ENCODE measurements around the gene GBF1. TPM values are rescaled to one million over a fixed set of nuclear protein-coding genes. Genes with fewer than 3 reads are reported as not detected.

GBF1 gene
- total RNA-seq, 1 experiment from 2014 or later, result 50.6 TPM

DNA sequence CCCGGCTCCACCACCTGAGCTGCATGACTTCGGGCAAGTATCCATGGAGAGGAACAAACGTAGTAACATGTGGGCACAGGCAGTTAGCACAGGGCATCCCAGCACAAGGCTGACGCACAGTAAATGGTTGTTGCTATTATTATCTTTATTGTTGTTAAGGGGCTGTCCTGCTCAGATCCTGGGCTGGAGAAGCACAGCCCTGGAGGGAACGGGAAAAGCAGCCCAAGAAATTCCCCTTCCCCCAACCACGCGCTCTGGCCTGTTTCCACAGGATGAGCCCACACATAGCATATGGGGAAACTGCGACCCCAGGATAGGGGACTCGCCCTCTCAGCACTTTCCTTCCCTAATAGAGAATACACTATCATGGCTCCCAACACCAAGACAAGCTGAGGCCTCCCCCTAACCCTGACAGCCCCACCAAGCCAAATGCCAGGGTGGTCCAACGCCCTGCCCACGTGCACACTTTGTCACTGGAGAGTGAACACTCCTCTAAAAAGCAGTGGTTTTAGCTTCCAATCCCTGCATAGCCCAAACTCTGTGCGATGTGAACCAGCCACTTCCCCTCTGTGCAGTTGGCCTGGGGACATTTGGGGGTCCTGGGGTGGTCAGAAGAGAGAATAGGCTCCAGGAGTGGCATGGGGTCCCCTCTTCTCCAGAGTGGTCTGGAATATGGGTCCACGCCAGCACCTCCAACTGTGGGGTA is 162.2 kb downstream of the GBF1 start:
- CTCF ChIA-PET, result interaction anchor here (0.5 to 1.5 kb wide), 5 partner anchors 14 to 55 kb away, joined by 3 to 11 read pairs (median 3); no protein-coding TSS in a partner anchor
- BruUV-seq (replicated peaks), result no TSS peak
- H3K27me3 Mint-ChIP-seq (ENCODE audit: insufficient read depth, unreplicated experiment), result peaks cover 47% of the 10 kb centered on the region

DNA sequence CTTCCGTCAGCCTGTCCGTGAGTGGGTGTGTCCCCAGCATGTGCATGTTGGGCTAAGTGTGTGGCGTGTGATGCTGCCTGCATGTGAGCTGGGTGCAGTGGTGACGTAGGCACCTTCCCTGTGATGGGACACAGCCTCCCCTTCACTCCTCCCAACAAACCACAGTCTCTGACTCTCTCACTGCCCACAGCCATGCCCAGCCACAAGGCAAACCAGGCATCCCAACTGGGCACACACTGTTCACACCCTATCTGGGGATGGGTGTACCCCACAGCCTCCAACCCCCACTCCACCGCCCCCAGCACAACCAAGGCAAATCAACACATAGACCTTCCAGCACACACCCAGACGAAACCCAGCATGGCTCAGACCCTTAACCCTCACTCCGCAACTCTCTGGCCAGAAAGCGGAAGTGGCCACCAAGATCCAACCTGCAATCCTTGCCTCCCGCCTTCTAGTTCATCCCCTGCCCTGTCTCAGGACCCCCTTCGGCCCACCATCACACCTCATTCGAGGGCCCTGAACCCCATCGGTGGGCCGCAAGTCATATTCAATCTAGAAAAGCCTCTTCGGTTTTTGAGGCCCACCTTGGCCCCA is 162.9 kb downstream of the GBF1 start:
- H3K4me3 Mint-ChIP-seq (ENCODE audit: unreplicated experiment), result no peak overlapping the region
- ChIA-PET CTCF (interaction anchor here (1.5 kb wide), 3 partner anchors 15 to 55 kb away, joined by 3 to 11 read pairs (median 3); no protein-coding TSS in a partner anchor), POLR2A (interaction anchor here (1.0 kb wide), 1 partner anchor 12 kb away, joined by 4 read pairs; the partner anchor contains the start of gene FBXL15)
- no peak for DNase-seq (ENCODE audit: unreplicated experiment)
- H3K27ac Mint-ChIP-seq (ENCODE audit: low read depth, unreplicated experiment), result no peak overlapping the region
- H3K4me1 Mint-ChIP-seq (ENCODE audit: insufficient read depth, unreplicated experiment), result no peaks in the 10 kb centered on the region
- no TSS peak for BruUV-seq (replicated peaks)
- TF ChIP-seq, protein P1, sequence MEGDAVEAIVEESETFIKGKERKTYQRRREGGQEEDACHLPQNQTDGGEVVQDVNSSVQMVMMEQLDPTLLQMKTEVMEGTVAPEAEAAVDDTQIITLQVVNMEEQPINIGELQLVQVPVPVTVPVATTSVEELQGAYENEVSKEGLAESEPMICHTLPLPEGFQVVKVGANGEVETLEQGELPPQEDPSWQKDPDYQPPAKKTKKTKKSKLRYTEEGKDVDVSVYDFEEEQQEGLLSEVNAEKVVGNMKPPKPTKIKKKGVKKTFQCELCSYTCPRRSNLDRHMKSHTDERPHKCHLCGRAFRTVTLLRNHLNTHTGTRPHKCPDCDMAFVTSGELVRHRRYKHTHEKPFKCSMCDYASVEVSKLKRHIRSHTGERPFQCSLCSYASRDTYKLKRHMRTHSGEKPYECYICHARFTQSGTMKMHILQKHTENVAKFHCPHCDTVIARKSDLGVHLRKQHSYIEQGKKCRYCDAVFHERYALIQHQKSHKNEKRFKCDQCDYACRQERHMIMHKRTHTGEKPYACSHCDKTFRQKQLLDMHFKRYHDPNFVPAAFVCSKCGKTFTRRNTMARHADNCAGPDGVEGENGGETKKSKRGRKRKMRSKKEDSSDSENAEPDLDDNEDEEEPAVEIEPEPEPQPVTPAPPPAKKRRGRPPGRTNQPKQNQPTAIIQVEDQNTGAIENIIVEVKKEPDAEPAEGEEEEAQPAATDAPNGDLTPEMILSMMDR (IDR thresholded peaks at IDR 0.05; ENCODE audit: unreplicated experiment), result no peak
- intact Hi-C loops (cut with micrococcal nuclease), result no loop called here
- H3K36me3 Mint-ChIP-seq (ENCODE audit: insufficient read depth, unreplicated experiment), result peaks cover 4% of the 10 kb centered on the region
- H3K27me3 Mint-ChIP-seq (ENCODE audit: insufficient read depth, unreplicated experiment), result peaks cover 53% of the 10 kb centered on the region
- H3K9me3 Mint-ChIP-seq (ENCODE audit: unreplicated experiment), result no peaks in the 10 kb centered on the region

More for the DNA sequence above, 162.2 kb downstream of the GBF1 start:
- Mint-ChIP-seq H3K4me3 (ENCODE audit: unreplicated experiment) (no peak overlapping the region), H3K4me1 (ENCODE audit: insufficient read depth, unreplicated experiment) (peaks cover under 1% of the 10 kb centered on the region), H3K9me3 (ENCODE audit: unreplicated experiment) (no peaks in the 10 kb centered on the region), H3K27ac (ENCODE audit: low read depth, unreplicated experiment) (no peak overlapping the region), H3K36me3 (ENCODE audit: insufficient read depth, unreplicated experiment) (peaks cover 4% of the 10 kb centered on the region)
- no peak for DNase-seq (ENCODE audit: unreplicated experiment)
- TF ChIP-seq, protein P1 (IDR thresholded peaks at IDR 0.05; ENCODE audit: unreplicated experiment), result no peak
- POLR2A ChIA-PET, result interaction anchor here (1.0 kb wide), 1 partner anchor 13 kb away, joined by 4 read pairs; the partner anchor contains the start of gene FBXL15
- intact Hi-C loops (cut with micrococcal nuclease), result no loop called here

DNA sequence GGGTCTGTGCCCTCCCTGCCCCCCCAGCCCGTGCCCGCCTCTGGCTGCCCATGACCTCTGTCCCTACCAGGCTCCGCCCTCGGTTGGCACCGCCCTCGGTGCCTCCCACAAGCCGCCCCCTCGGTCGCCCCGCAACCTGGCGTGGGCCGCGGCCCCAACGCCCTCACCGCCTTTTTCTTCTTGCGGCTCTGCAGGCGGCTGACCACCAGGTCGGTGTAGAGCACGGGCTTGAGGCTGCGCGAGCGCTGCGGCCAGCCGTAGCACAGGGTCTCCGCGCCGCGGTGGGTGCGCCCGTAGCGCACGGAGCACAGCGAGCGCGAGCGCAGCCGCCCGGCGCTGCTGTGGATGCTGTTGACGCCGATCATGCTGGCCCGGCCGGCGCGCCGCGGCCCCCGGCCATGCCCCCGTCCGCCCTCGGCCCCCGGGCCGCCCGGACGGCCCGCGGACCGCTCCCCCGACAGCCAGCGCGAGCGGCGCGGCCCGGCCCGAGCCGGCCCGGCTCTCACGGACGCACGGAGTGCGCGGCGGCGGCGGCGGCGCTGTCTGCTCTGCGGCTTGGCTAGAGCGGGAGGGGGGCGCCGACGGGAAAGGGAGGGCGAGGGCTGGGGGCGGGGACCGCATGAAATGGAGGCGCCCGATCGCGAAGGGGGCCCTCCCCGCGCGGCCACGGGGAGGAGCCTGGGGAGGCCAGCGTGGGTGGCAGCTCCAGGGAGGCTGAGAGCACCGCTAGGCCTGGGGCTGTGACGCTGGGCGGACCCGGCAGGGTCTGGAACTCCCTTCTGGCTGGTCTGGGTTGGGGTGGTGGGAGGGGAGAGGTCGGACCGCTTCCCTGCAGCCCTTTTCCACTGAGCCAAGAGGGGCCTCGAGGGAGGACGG is 163.6 kb downstream of the GBF1 start:
- CTCF ChIA-PET, result interaction anchor here (1.5 kb wide), 1 partner anchor 9 kb away, joined by 9 read pairs; no protein-coding TSS in a partner anchor
- Mint-ChIP-seq H3K27ac (ENCODE audit: low read depth, unreplicated experiment) (no peak overlapping the region), H3K4me1 (ENCODE audit: insufficient read depth, unreplicated experiment) (no peaks in the 10 kb centered on the region), H3K27me3 (ENCODE audit: insufficient read depth, unreplicated experiment) (peaks cover 53% of the 10 kb centered on the region), H3K9me3 (ENCODE audit: unreplicated experiment) (no peaks in the 10 kb centered on the region), H3K4me3 (ENCODE audit: unreplicated experiment) (peak overlapping the region; percentile 55), H3K36me3 (ENCODE audit: insufficient read depth, unreplicated experiment) (no peaks in the 10 kb centered on the region)
- POLR2A ChIA-PET, result interaction anchor here (0.5 to 1.9 kb wide), 4 partner anchors 11 to 28 kb away, joined by 3 to 9 read pairs (median 5); partner anchors contain the start of genes CUEDC2, FBXL15 and NFKB2
- no TSS peak for BruUV-seq (replicated peaks)
- intact Hi-C loops (cut with micrococcal nuclease), result no loop called here
- TF ChIP-seq, protein P1 (IDR thresholded peaks at IDR 0.05; ENCODE audit: unreplicated experiment), result no peak
- no peak for DNase-seq (ENCODE audit: unreplicated experiment)
